H1 (cell line): ENCODE measurements around the gene CP. TPM values are rescaled to one million over a fixed set of nuclear protein-coding genes. Genes with fewer than 3 reads are reported as not detected.

Experiments used
- CHD7 ChIP-seq: fragments of 300-600 bp; sonication (generic); IDR thresholded peaks from 2 replicates; pipeline ENCODE4 v1.7.1; 2012; ENCODE audit warnings: low read length, moderate library complexity, mild to moderate bottlenecking, inconsistent platforms; ENCODE audit not compliant: insufficient replicate concordance
- JUN ChIP-seq: IDR thresholded peaks from 2 replicates; pipeline ENCODE4 v1.6.1; 2011; ENCODE audit warnings: low read depth, mild to moderate bottlenecking, improper control_type of control experiment, low read length
- SIX5 ChIP-seq: IDR thresholded peaks from 2 replicates; pipeline ENCODE4 v1.6.1; 2011; ENCODE audit warnings: mild to moderate bottlenecking, low read depth, low read length
- ZNF274 ChIP-seq: IDR thresholded peaks from 2 replicates; pipeline ENCODE4 v1.7.0; 2012; ENCODE audit warnings: low read length, borderline replicate concordance; ENCODE audit errors: extremely low read depth
- polyA plus RNA-seq, 7 experiments: library from polyadenylated mRNA; depleted of rRNA in 3 of 7; stranded (reverse) in 5 of 7; unstranded in 2 of 7; fragments of >200 nt in 5 of 7; fragments of 200-250 nt in 2 of 7; gene quantifications; 1 replicate in 5 of 7; 2 replicates in 1 of 7; 4 replicates in 1 of 7; pipeline versions ENCODE4 v1.2.1 to v1.2.3, GENCODE V29; 2011 to 2013; ENCODE audit warnings: missing spikeins in 2 of 7, mixed read lengths in 2 of 7
- total RNA-seq: library from RNA; stranded (reverse); fragmentation: NEBNext Ultra II Directional; extraction: Animal tissue kit (Norgen Biotek cat#: 25700); gene quantifications from 2 replicates; pipeline ENCODE4 v1.2.1, GENCODE V29; 2021
- TF ChIP-seq, protein P1 (sequence below): IDR thresholded peaks from 2 replicates; pipeline ENCODE4 v1.6.1; 2012; ENCODE audit warnings: inconsistent platforms

CP gene
- total and polyA plus RNA-seq, 2 of the 8 experiments (the other 6 are each of a cell fraction or from before 2014, with no cell fraction given) = 0.32 to 2.6 TPM

DNA sequence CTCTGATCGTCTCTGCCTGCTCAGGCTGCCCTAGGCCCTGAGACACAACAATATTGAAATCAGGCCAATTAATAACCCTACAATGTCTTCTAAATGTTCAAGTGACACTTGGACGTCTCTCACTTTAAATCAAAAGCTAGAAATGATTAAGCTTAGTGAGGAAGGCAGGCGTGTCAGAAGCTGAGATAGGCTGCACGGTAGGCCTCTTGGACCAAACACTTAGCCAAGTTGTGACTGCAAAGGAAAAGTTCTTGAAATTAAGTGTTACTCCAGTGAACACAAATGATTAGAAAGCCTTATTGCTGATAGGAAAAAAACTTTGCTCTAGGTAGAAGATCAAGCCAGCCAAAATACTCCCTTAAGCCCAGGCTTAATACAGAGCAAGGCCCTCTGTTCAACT is 90.0 kb downstream of the CP start (continued):
- TF ChIP-seq CHD7 (no peak), SIX5 (no peak), ZNF274 (no peak), JUN (no peak)
- TF ChIP-seq, protein P1, sequence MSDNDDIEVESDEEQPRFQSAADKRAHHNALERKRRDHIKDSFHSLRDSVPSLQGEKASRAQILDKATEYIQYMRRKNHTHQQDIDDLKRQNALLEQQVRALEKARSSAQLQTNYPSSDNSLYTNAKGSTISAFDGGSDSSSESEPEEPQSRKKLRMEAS = no peak
